C4-2B (cell line): ENCODE data around the gene INO80E.
A peak's percentile ranks its signal among the peaks of the same experiment; 100 is the strongest.

Source experiments
- H3K27ac ChIP-seq: fragments of 450-650 bp; 2 replicates; pipeline ENCODE4 v1.5.1; 2017
- ZFX ChIP-seq: fragments of 450-650 bp; IDR thresholded peaks from 2 replicates; pipeline ENCODE4 v1.6.1; 2017
- TF ChIP-seq, protein P1 (sequence below): fragments of 450-650 bp; conservative IDR thresholded peaks from 2 replicates; pipeline ENCODE4 v1.5.1; 2017; ENCODE audit warnings: mild to moderate bottlenecking

INO80E gene

DNA sequence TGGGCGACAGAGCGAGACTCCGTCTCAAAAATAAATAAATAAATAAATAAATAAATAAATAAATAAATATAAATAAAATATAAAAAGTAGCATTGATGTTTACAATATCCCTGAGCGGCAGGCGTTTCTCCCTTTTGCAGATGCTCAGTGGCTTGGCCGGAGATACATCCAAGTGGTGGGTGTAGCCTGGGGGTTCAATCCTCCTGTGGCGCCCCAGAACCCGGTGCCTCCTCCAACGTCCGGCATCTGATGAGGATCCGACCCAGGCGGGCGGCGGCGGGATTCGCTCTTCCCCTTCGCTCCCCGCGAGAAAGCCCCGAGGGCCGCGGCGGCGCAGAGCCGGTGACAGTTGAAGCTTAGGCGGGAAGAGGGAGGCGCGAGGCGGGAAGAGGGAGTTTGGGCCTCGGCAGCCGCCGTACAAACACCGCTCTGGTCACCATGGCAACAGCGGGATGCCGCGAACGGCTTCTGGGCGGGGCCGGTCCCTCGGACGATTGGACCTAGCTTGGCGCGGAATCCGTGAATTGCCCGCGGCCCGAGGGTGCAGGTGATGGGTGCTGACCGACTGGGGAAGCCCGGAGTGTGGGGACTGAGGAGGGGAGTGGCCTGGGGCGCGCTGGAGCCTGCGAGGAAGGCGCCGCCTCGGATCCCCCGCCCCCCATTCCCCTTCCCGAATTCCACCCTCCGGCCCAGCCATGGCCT lies 56.8 kb downstream of the INO80E start:
- no peak for TF ChIP-seq ZFX
- TF ChIP-seq, protein P1, sequence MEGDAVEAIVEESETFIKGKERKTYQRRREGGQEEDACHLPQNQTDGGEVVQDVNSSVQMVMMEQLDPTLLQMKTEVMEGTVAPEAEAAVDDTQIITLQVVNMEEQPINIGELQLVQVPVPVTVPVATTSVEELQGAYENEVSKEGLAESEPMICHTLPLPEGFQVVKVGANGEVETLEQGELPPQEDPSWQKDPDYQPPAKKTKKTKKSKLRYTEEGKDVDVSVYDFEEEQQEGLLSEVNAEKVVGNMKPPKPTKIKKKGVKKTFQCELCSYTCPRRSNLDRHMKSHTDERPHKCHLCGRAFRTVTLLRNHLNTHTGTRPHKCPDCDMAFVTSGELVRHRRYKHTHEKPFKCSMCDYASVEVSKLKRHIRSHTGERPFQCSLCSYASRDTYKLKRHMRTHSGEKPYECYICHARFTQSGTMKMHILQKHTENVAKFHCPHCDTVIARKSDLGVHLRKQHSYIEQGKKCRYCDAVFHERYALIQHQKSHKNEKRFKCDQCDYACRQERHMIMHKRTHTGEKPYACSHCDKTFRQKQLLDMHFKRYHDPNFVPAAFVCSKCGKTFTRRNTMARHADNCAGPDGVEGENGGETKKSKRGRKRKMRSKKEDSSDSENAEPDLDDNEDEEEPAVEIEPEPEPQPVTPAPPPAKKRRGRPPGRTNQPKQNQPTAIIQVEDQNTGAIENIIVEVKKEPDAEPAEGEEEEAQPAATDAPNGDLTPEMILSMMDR: no peak
- peak overlapping the region; percentile 82 for H3K27ac ChIP-seq

- TF ChIP-seq, protein P1: no peak
- TF ChIP-seq ZFX: no peak
- H3K27ac ChIP-seq: peak overlapping the region; percentile 82
These were observed 57.5 kb downstream of the INO80E start for GRCh38 chr16:30053376-30054015.

- H3K27ac ChIP-seq: no peak overlapping the region; the same call in 1 of the 2 replicates
- no peak for TF ChIP-seq ZFX
- TF ChIP-seq, protein P1: no peak
These were observed 58.4 kb downstream of the INO80E start for GRCh38 chr16:30054451-30054850.

DNA sequence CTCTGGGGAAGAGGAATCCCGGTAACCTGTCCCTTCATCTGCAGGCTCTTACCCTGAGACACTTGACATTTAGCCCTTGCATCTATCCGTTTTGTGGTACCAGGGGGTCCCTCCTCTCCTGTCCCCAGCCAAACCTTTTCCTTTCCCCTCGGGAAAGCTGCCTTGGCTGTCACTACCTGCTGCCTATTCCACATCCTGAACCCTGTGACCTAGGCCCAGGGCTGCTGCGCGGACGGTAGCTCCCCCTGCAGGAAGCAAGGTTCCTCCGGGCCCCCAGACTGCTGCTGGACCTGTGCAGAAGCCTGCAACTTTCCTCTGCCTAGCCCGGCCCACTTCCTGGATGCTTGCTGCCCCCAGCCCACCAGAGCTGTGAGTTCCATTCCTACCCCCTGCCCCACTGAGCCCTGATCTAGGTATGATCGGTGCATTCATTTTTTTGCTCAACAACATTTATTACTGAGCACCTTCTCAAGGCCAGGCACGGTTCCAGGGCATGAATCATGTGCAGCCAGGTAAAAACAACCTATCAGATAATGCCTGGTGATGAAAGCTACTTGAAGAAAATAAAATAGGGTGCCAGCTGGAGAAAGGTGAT lies 59.0 kb downstream of the INO80E start:
- H3K27ac ChIP-seq: no peak overlapping the region; the same call in 1 of the 2 replicates
- TF ChIP-seq, protein P1: no peak; the same call in 1 of the 2 replicates
- no peak for TF ChIP-seq ZFX
